Hepatocyte (in vitro differentiated cells): ENCODE data around the gene ADH1B. TPM values are rescaled to one million over a fixed set of nuclear protein-coding genes. Genes with fewer than 3 reads are reported as not detected.
"Not testable (repeated sequence)": the region's sequence is repeated elsewhere in the genome, so short reads cannot be mapped to it uniquely, and the experiment has no call there.

Experiments used
- DNase-seq: peaks from one replicate; pipeline ENCODE4 v3.0.0-alpha.2; 2016; ENCODE audit warnings: low spot score
- H2AFZ ChIP-seq: fragments of 200-600 bp; sonication (generic); 2 replicates; pipeline ENCODE4 v1.6.0; 2016; ENCODE audit warnings: antibody characterized with exemption, mild to moderate bottlenecking
- H3K27ac ChIP-seq: fragments of 200-600 bp; sonication (generic); 2 replicates; pipeline ENCODE4 v1.5.1; 2016; ENCODE audit warnings: mild to moderate bottlenecking
- H3K27me3 ChIP-seq: fragments of 200-600 bp; sonication (generic); 2 replicates; pipeline ENCODE4 v1.6.1; 2016
- H3K36me3 ChIP-seq: fragments of 200-600 bp; sonication (generic); replicated peaks from 2 replicates; pipeline ENCODE4 v1.5.1; 2016; ENCODE audit warnings: low read depth; ENCODE audit not compliant: insufficient read depth
- H3K4me1 ChIP-seq: fragments of 200-600 bp; sonication (generic); 2 replicates; pipeline ENCODE4 v1.5.1; 2016; ENCODE audit warnings: mild to moderate bottlenecking, moderate library complexity; ENCODE audit not compliant: insufficient read depth
- H3K4me2 ChIP-seq: fragments of 200-600 bp; sonication (generic); 2 replicates; pipeline ENCODE4 v1.6.0; 2016
- H3K4me3 ChIP-seq: fragments of 200-600 bp; sonication (generic); 2 replicates; pipeline ENCODE4 v1.5.1; 2016; ENCODE audit warnings: mild to moderate bottlenecking
- H3K79me2 ChIP-seq: fragments of 200-600 bp; sonication (generic); 2 replicates; pipeline ENCODE4 v1.6.0; 2017; ENCODE audit warnings: mild to moderate bottlenecking
- H3K9me2 ChIP-seq: fragments of 200-600 bp; sonication (generic); replicated peaks from 2 replicates; pipeline ENCODE4 v1.6.0; 2017; ENCODE audit warnings: mild to moderate bottlenecking; ENCODE audit not compliant: insufficient read depth
- H3K9me3 ChIP-seq: fragments of 200-600 bp; sonication (generic); 2 replicates; pipeline ENCODE4 v1.5.1; 2016; ENCODE audit warnings: low read depth, mild to moderate bottlenecking
- H4K20me1 ChIP-seq: fragments of 200-600 bp; sonication (generic); 2 replicates; pipeline ENCODE4 v1.6.0; 2016; ENCODE audit warnings: mild to moderate bottlenecking; ENCODE audit not compliant: insufficient read depth, poor library complexity, severe bottlenecking
- CTCF ChIP-seq: fragments of 200-600 bp; sonication (generic); IDR thresholded peaks from 2 replicates; pipeline ENCODE4 v1.5.1; 2016; ENCODE audit warnings: antibody characterized with exemption, mild to moderate bottlenecking; ENCODE audit not compliant: poor library complexity
- EZH2 ChIP-seq: fragments of 200-600 bp; sonication (generic); IDR thresholded peaks from 2 replicates; pipeline ENCODE4 v1.6.1; 2016; ENCODE audit warnings: antibody characterized with exemption, mild to moderate bottlenecking, borderline replicate concordance
- EZH2phosphoT487 ChIP-seq: fragments of 200-600 bp; sonication (generic); IDR thresholded peaks from one replicate; pipeline ENCODE4 v1.6.1; 2018; ENCODE audit warnings: antibody characterized with exemption, mild to moderate bottlenecking, low read depth, moderate library complexity; ENCODE audit not compliant: unreplicated experiment, severe bottlenecking
- WGBS: methylation state at CpG from one replicate; pipeline ENCODE4 v1.1.6; 2016; ENCODE audit warnings: low lambda C conversion rate; ENCODE audit errors: missing lambda C conversion rate; 5-methylcytosine and 5-hydroxymethylcytosine counted together
- polyA plus RNA-seq: library from polyadenylated mRNA; unstranded; fragments of >200 nt; fragmentation: Nextera tagmentation; extraction: Ambion mirVana; gene quantifications from 2 replicates; pipeline ENCODE4 v1.2.1, GENCODE V29; 2016
- total RNA-seq: library from RNA; depleted of rRNA; stranded (reverse); fragments of >200 nt; gene quantifications from 2 replicates; pipeline ENCODE4 v1.2.3, GENCODE V29; 2014

The ADH1B gene
- total and polyA plus RNA-seq, 2 experiments from 2014 or later: 4.4 to 8.2 TPM

GRCh38 chr4:99357948-99358347 is 36.7 kb upstream of the ADH1B start:
- H3K4me2 ChIP-seq: no peak overlapping the region
- H3K27ac ChIP-seq: no peak overlapping the region
- no peaks in the 10 kb centered on the region for H3K27me3 ChIP-seq
- peaks cover 5% of the 10 kb centered on the region for H3K4me1 ChIP-seq
- H3K4me3 ChIP-seq: no peak overlapping the region
- H2AFZ ChIP-seq: no peak overlapping the region
- 92% methylated on average over 2 of the region's 2 CpGs for WGBS
- no peaks in the 10 kb centered on the region for H3K79me2 ChIP-seq
- DNase-seq: no peak
- TF ChIP-seq CTCF (no peak), EZH2phosphoT487 (no peak), EZH2 (no peak)
- no peaks in the 10 kb centered on the region for H3K9me2 ChIP-seq
- no peaks in the 10 kb centered on the region for H3K36me3 ChIP-seq
- H3K9me3 ChIP-seq: no peaks in the 10 kb centered on the region
- H4K20me1 ChIP-seq: no peaks in the 10 kb centered on the region

DNA sequence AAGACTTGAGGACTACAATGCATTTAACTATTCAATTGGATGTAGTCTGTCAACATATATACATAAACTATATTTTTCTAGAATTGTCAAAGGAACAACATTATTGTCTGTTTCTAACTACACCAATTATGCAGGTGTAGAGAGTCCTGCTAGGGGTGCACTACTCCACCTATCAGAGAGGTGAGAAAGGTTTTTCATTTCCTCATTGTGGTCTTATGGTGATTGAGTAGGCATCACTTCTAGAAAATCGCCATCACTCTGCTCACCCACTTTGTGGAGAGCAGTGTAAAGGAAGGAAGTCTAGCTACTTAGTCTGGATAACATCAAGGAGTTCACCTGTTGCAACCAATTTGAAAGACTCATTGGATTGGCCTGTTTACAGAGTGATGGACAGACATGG is 35.8 kb upstream of the ADH1B start:
- Histone ChIP-seq H4K20me1 (no peaks in the 10 kb centered on the region), H3K9me3 (no peaks in the 10 kb centered on the region), H3K36me3 (no peaks in the 10 kb centered on the region), H3K27me3 (no peaks in the 10 kb centered on the region), H3K9me2 (no peaks in the 10 kb centered on the region), H3K4me2 (no peak overlapping the region), H3K79me2 (no peaks in the 10 kb centered on the region), H3K27ac (no peak overlapping the region), H2AFZ (no peak overlapping the region), H3K4me1 (peaks cover 5% of the 10 kb centered on the region), H3K4me3 (no peak overlapping the region)
- 87% methylated on average over 1 of the region's 1 CpG for WGBS
- no peak for DNase-seq
- TF ChIP-seq EZH2 (no peak), EZH2phosphoT487 (no peak)

DNA sequence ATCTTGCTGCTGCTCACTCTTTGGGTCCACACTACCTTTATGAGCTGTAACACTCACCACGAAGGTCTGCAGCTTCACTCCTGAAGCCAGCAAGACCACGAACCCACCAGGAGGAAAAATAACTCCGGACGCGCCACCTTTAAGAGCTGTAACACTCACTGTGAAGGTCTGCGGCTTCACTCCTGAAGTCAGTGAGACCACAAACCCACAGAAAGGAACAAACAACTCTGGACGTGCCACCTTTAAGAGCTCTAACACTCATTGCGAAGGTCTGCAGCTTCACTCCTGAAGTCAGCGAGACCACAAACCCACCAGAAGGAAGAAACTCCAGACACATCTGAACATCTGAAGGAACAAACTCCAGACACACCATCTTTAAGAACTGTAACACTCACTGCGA is 34.9 kb upstream of the ADH1B start:
- not testable (repeated sequence) for H3K4me2 ChIP-seq, H4K20me1 ChIP-seq, H3K9me2 ChIP-seq, H3K9me3 ChIP-seq, H3K36me3 ChIP-seq, H3K4me3 ChIP-seq, H3K4me1 ChIP-seq, DNase-seq, H3K27ac ChIP-seq, H2AFZ ChIP-seq, H3K27me3 ChIP-seq, H3K79me2 ChIP-seq
- 76% methylated on average over 10 of the region's 10 CpGs for WGBS

DNA sequence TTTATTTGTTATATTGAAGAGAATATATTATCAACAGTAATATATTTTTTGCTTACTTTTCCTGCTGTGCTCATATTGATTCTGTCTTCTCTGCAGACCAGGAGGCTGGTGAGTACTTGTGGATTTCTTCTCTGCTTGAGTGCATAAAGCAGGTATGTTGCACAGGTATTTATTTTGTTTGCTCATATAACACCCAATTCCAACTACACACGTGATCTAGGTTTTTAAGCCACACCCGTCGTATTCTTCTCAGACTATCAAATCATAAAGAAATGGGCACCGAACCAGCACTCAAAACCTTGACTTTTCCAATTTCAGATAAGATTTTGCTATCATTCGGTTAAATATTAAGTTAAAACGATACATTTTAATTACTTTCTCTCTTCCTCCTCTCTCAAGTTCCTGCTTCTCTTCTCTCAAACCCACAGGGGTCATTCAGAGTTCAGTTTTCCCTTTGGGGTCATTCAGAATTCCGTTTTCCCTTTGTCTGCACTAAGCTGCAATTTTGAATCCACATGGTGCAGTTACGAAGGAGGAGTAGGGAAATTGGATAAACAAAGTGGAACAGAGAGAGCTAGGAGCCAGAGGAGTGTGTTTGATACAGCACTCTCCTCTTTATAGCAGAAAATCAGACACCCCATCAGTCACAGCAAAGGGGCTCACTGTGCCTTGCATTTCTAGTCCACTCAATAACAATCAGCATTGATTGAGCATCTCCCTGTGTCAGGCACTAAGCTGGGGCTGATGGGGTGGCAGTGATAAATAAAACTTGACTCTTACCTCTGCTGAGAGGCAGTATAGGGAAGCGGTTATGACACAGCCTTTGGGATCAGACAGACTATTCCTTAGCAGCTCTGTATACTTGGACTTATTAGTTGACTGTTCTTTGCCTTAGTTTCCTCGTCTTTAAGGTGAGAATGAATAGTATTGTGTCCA is 31.7 kb upstream of the ADH1B start, which contains the start of gene ADH1C:
ADH1C (minus strand) TSS at position 145 of the 936 bp plus-strand sequence; CDS start at position 74, 71 bp downstream.
- H3K4me3 ChIP-seq: no peak within 1 kb of the TSS
- H4K20me1 ChIP-seq: no peaks in the 10 kb centered on the region
- 74% methylated on average over 10 of the region's 10 CpGs for WGBS
- no peaks in the 10 kb centered on the region for H3K36me3 ChIP-seq
- peak within 1 kb of the TSS; percentile 46 for H3K27ac ChIP-seq
- peak within 1 kb of the TSS; percentile 32 for H2AFZ ChIP-seq
- H3K4me1 ChIP-seq: peaks cover 3% of the 10 kb centered on the region
- TF ChIP-seq EZH2phosphoT487 (no peak), EZH2 (no peak), CTCF (no peak)
- DNase-seq: peak; percentile 17
- no peaks in the 10 kb centered on the region for H3K9me2 ChIP-seq
- no peaks in the 10 kb centered on the region for H3K27me3 ChIP-seq
- no peaks in the 10 kb centered on the region for H3K79me2 ChIP-seq
- peak within 1 kb of the TSS; percentile 56 for H3K4me2 ChIP-seq
- H3K9me3 ChIP-seq: no peaks in the 10 kb centered on the region
